Caki2 (cell line): ENCODE data around the gene LBX1. TPM values are rescaled to one million over a fixed set of nuclear protein-coding genes. Genes with fewer than 3 reads are reported as not detected.
A peak's percentile ranks its signal among the peaks of the same experiment; 100 is the strongest.

Source experiments
- DNase-seq: peaks from one replicate; pipeline ENCODE4 v3.0.0-alpha.2; 2015; ENCODE audit warnings: low read depth
- in situ Hi-C: cut with HindIII; loops from 2 replicates; pipeline ENCODE4 v1.10.0; 2016; ENCODE audit warnings: low sequenced_read_pairs, low pct_unique_long_range_greater_than_20kb, mixed read lengths
- total RNA-seq: library from RNA; depleted of rRNA; stranded (reverse); fragments of >200 nt; shearing (Covaris generic); gene quantifications from 2 replicates; pipeline ENCODE4 v1.2.3, GENCODE V29; 2014; ENCODE audit warnings: low replicate concordance

LBX1 gene
- total RNA-seq, 1 experiment from 2014 or later: not detected

- in situ Hi-C loops: no loop called here
- DNase-seq: no peak
These were observed 19.9 kb upstream of the LBX1 start for GRCh38 chr10:101249171-101249581.

GRCh38 chr10:101246639-101247038 lies 17.4 kb upstream of the LBX1 start:
- in situ Hi-C loops: no loop called here
- DNase-seq: no peak

GRCh38 chr10:101244321-101245050 lies 15.2 kb upstream of the LBX1 start:
- DNase-seq: peak; percentile 68
- in situ Hi-C loops: no loop called here

GRCh38 chr10:101241840-101242707 lies 12.8 kb upstream of the LBX1 start:
- in situ Hi-C loops: no loop called here
- DNase-seq: no peak

- in situ Hi-C loops: no loop called here
- DNase-seq: no peak
These were observed 9.5 kb upstream of the LBX1 start for GRCh38 chr10:101238732-101239105.

GRCh38 chr10:101237982-101238731 lies 8.9 kb upstream of the LBX1 start:
- DNase-seq: no peak
- in situ Hi-C loops: no loop called here

GRCh38 chr10:101237081-101237981 lies 8.1 kb upstream of the LBX1 start:
- in situ Hi-C loops: no loop called here
- DNase-seq: no peak

GRCh38 chr10:101236376-101237080 lies 7.3 kb upstream of the LBX1 start:
- DNase-seq: no peak
- in situ Hi-C loops: no loop called here

GRCh38 chr10:101235766-101236165 lies 6.5 kb upstream of the LBX1 start:
- in situ Hi-C loops: no loop called here
- DNase-seq: no peak

- in situ Hi-C loops: no loop called here
- DNase-seq: no peak
These were observed 5.1 kb upstream of the LBX1 start for GRCh38 chr10:101234333-101234732.

GRCh38 chr10:101233863-101234262 lies 4.6 kb upstream of the LBX1 start:
- in situ Hi-C loops: no loop called here

GRCh38 chr10:101233443-101233842 lies 4.2 kb upstream of the LBX1 start:
- in situ Hi-C loops: no loop called here
- DNase-seq: no peak

More at GRCh38 chr10:101233863-101234262, 4.6 kb upstream of the LBX1 start:
- no peak for DNase-seq

GRCh38 chr10:101231912-101232689 lies 2.8 kb upstream of the LBX1 start:
- DNase-seq: no peak
- in situ Hi-C loops: no loop called here

GRCh38 chr10:101231092-101231491 lies 1.8 kb upstream of the LBX1 start:
- in situ Hi-C loops: no loop called here
- no peak for DNase-seq

GRCh38 chr10:101230183-101230917 lies 1.1 kb upstream of the LBX1 start:
- DNase-seq: no peak
- in situ Hi-C loops: no loop called here

GRCh38 chr10:101228966-101229265 lies 347 bp downstream of the LBX1 start:
- no peak for DNase-seq
- in situ Hi-C loops: no loop called here
